Stimulated activated CD8-positive, alpha-beta memory T cell treated with anti-CD3 and anti-CD28 coated beads, Interleukin-12 subunit alpha, Interleukin-12 subunit beta, amount 100 ng/mL, for 4 hours (primary cell): Measurements from ENCODE around the gene SEC14L1.
"Not testable (repeated sequence)": the region's sequence is repeated elsewhere in the genome, so short reads cannot be mapped to it uniquely, and the experiment has no call there.

Source experiments
- DNase-seq: peaks from one replicate; pipeline ENCODE4 v3.0.0-alpha.2; 2020; ENCODE audit warnings: low read depth

SEC14L1 gene

GRCh38 chr17:77237232-77238008 is 96.7 kb downstream of the SEC14L1 start:
- no peak for DNase-seq

- DNase-seq = no peak
These were observed 100.2 kb downstream of the SEC14L1 start for GRCh38 chr17:77240976-77241375.

- DNase-seq = no peak
These were observed 101.5 kb downstream of the SEC14L1 start for GRCh38 chr17:77242118-77242851.

GRCh38 chr17:77245162-77245926 is 104.6 kb downstream of the SEC14L1 start:
- DNase-seq = no peak

- DNase-seq = peak; percentile 4
These were observed 105.6 kb downstream of the SEC14L1 start for GRCh38 chr17:77246110-77247047.

GRCh38 chr17:77247048-77247541 is 106.3 kb downstream of the SEC14L1 start:
- DNase-seq = peak; percentile 71

GRCh38 chr17:77247609-77248008 is 106.8 kb downstream of the SEC14L1 start:
- no peak for DNase-seq

GRCh38 chr17:77248216-77249114 is 107.7 kb downstream of the SEC14L1 start:
- no peak for DNase-seq

GRCh38 chr17:77251622-77252183 is 110.9 kb downstream of the SEC14L1 start:
- no peak for DNase-seq

- not testable (repeated sequence) for DNase-seq
These were observed 111.5 kb downstream of the SEC14L1 start for GRCh38 chr17:77252306-77252705.

GRCh38 chr17:77253611-77254051 is 112.9 kb downstream of the SEC14L1 start:
- DNase-seq = no peak

- DNase-seq = no peak
These were observed 114.4 kb downstream of the SEC14L1 start for GRCh38 chr17:77254951-77255825.

GRCh38 chr17:77255970-77256369 is 115.2 kb downstream of the SEC14L1 start:
- DNase-seq = not testable (repeated sequence)

- no peak for DNase-seq
These were observed 115.9 kb downstream of the SEC14L1 start for GRCh38 chr17:77256710-77257109.

GRCh38 chr17:77257169-77257568 is 116.4 kb downstream of the SEC14L1 start:
- no peak for DNase-seq

GRCh38 chr17:77257596-77258458 is 117.1 kb downstream of the SEC14L1 start:
- no peak for DNase-seq

- DNase-seq = no peak
These were observed 117.9 kb downstream of the SEC14L1 start for GRCh38 chr17:77258638-77259037.
